ENCODE results near the gene APMAP. TPM values are rescaled to one million over a fixed set of nuclear protein-coding genes. Genes with fewer than 3 reads are reported as not detected.
"Not testable (repeated sequence)": the region's sequence is repeated elsewhere in the genome, so short reads cannot be mapped to it uniquely, and the experiment has no call there.

Gene APMAP
- total and polyA plus RNA-seq, 9 of the 15 experiments (the other 6 are each of a cell fraction or from before 2014, with no cell fraction given) = 6.7 to 18.2 (median 14.4) TPM

DNA sequence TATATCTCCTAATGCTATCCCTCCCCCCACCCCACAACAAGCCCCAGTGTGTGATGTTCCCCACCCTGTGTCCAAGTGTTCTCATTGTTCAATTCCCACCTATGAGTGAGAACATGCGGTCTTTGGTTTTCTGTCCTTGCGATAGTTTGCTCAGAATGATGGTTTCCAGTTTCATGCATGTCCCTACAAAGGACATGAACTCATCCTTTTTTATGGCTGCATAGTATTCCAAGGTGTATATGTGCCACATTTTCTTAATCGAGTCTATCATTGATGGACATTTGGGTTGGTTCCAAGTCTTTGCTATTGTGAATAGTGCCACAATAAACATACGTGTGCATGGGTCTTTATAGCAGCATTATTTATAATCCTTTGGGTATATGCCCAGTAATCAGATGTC is 8.8 kb upstream of the APMAP start:
- POLR2A ChIA-PET; H3K9me1 ChIP-seq (ENCODE audit: control insufficient read depth, insufficient read depth, low read length); H3K9me3 ChIP-seq (replicated peaks; ENCODE audit: control insufficient read depth, insufficient read depth, low read depth, low read length); BruUV-seq (replicated peaks); ATAC-seq; CTCF ChIA-PET (ENCODE audit: low intra/inter-chr PET ratio); H3K4me2 ChIP-seq (ENCODE audit: insufficient read depth, low read length); intact Hi-C loops (cut with micrococcal nuclease); H3K4me3 ChIP-seq; H4K20me1 ChIP-seq (replicated peaks; ENCODE audit: control insufficient read depth, insufficient read depth, low read length); H3K79me2 ChIP-seq (ENCODE audit: control insufficient read depth, insufficient read depth, low read length); FAIRE-seq; H3K36me3 ChIP-seq (ENCODE audit: control insufficient read depth, insufficient read depth, low read length); H3K4me1 ChIP-seq (replicated peaks in 1 of 2; ENCODE audit: control insufficient read depth in 2 of 2, insufficient read depth in 2 of 2, low read length in 2 of 2); H2AFZ ChIP-seq (ENCODE audit: low read depth, low read length); H3K9ac ChIP-seq (ENCODE audit: insufficient read depth in 1 of 2, low read depth in 2 of 2, low read length in 2 of 2); H3K27ac ChIP-seq (ENCODE audit: extremely low read depth, low read depth, low read length); DNase-seq (ENCODE audit: extremely low read depth in 1 of 4, low spot score in 3 of 4): not testable (repeated sequence)
- WGBS (ENCODE audit: insufficient coverage, low coverage, missing lambda C conversion rate) = 0% methylated on average over 4 of the region's 4 CpGs
- peaks cover 0 to 14% of the 10 kb centered on the region in 2 experiments; a peak in 3 of 5 replicates for H3K27me3 ChIP-seq (ENCODE audit: control insufficient read depth in 2 of 2, insufficient read depth in 2 of 2, low read length in 2 of 2)
- in situ Hi-C loops (cut with MboI) = loop anchor here (10.0 kb wide), 1 partner anchor 173 kb away; no protein-coding TSS in a partner anchor
- TF ChIP-seq ZNF146 (CRISPR knock-in tag; IDR thresholded peaks at IDR 0.05; ENCODE audit: unreplicated experiment) = peak; percentile 29

DNA sequence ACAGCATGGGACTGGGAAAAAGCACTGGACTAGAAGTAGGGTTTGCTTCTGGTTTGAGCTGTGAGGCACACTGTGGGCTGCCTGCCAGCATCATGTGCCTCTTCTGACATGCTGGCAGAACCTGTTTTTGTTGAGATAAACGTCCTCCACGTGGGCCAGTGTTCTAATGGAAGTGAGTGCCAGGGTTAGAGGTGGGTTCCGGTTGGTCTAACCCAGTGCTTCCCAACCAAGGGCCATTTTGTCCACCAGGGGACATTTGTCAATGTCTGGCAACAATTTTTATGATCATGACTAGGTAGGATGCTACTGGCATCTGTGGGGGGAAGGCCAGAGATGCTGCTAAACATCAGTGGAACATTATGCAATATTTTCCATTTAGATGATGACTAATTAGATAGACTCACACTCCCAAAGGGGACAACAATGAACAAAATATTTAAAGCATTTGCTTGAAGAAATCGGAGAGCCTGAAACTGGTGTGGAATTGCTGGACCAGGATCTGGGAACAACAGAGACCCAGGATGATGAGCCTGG is 7.8 kb upstream of the APMAP start:
- POLR2A ChIA-PET = no interaction called here
- no peak overlapping the region for H3K4me3 ChIP-seq
- CTCF ChIA-PET (ENCODE audit: low intra/inter-chr PET ratio) = no interaction called here
- FAIRE-seq (no peak), ATAC-seq (no peak), DNase-seq (ENCODE audit: extremely low read depth in 1 of 4, low spot score in 3 of 4) (no peak)
- no peak overlapping the region for H2AFZ ChIP-seq (ENCODE audit: low read depth, low read length)
- H4K20me1 ChIP-seq (replicated peaks; ENCODE audit: control insufficient read depth, insufficient read depth, low read length) = no peaks in the 10 kb centered on the region
- BruUV-seq (replicated peaks) = no TSS peak
- no peak for TF ChIP-seq GATAD2B (IDR thresholded peaks at IDR 0.05; ENCODE audit: borderline replicate concordance)
- TF ChIP-seq, protein P1, sequence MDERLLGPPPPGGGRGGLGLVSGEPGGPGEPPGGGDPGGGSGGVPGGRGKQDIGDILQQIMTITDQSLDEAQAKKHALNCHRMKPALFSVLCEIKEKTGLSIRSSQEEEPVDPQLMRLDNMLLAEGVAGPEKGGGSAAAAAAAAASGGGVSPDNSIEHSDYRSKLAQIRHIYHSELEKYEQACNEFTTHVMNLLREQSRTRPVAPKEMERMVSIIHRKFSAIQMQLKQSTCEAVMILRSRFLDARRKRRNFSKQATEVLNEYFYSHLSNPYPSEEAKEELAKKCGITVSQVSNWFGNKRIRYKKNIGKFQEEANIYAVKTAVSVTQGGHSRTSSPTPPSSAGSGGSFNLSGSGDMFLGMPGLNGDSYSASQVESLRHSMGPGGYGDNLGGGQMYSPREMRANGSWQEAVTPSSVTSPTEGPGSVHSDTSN (CRISPR knock-in tag; IDR thresholded peaks at IDR 0.05; ENCODE audit: low read depth) = no peak
- TF ChIP-seq, protein P1 (tag; conservative IDR thresholded peaks at IDR 0.05; ENCODE audit: low read depth) = 0 out of 2 replicates have a peak, but pooled peaks have one; percentile 17
- H3K79me2 ChIP-seq (ENCODE audit: control insufficient read depth, insufficient read depth, low read length) = no peaks in the 10 kb centered on the region
- H3K9ac ChIP-seq (ENCODE audit: insufficient read depth in 1 of 2, low read depth in 2 of 2, low read length in 2 of 2) = no peak overlapping the region
- in situ Hi-C loops (cut with MboI) = loop anchor here (10.0 kb wide), 1 partner anchor 174 kb away; no protein-coding TSS in a partner anchor
- H3K4me2 ChIP-seq (ENCODE audit: insufficient read depth, low read length) = no peak overlapping the region
- H3K9me1 ChIP-seq (ENCODE audit: control insufficient read depth, insufficient read depth, low read length) = no peaks in the 10 kb centered on the region
- WGBS (ENCODE audit: insufficient coverage, low coverage, missing lambda C conversion rate) = 0% methylated on average over 4 of the region's 4 CpGs
- intact Hi-C loops (cut with micrococcal nuclease) = no loop called here
- no peaks in the 10 kb centered on the region for H3K36me3 ChIP-seq (ENCODE audit: control insufficient read depth, insufficient read depth, low read length)
- no peak overlapping the region for H3K27ac ChIP-seq (ENCODE audit: extremely low read depth, low read depth, low read length)
- H3K4me1 ChIP-seq (replicated peaks in 1 of 2; ENCODE audit: control insufficient read depth in 2 of 2, insufficient read depth in 2 of 2, low read length in 2 of 2) = no peaks in the 10 kb centered on the region
- H3K9me3 ChIP-seq (replicated peaks; ENCODE audit: control insufficient read depth, insufficient read depth, low read depth, low read length) = no peaks in the 10 kb centered on the region
- peaks cover 0 to 7% of the 10 kb centered on the region in 2 experiments; a peak in 3 of 5 replicates for H3K27me3 ChIP-seq (ENCODE audit: control insufficient read depth in 2 of 2, insufficient read depth in 2 of 2, low read length in 2 of 2)

Data from K562 (cell line).